RWPE1 (cell line): ENCODE data around the gene TRIM39.
"Not testable (repeated sequence)": the region's sequence is repeated elsewhere in the genome, so short reads cannot be mapped to it uniquely, and the experiment has no call there.

Source experiments
- CTCF ChIA-PET: fragments of 350-600 bp; sonication (Branson Sonifier 250); formaldehyde crosslinking; extraction: SDS; loops from one replicate; lab custom pipeline; 2021; lab: Yijun Ruan, JAX
- POLR2A ChIA-PET: fragments of 400-600 bp; formaldehyde crosslinking; extraction: SDS; loops from one replicate; lab custom pipeline; 2020; ENCODE audit warnings: antibody characterized with exemption; ENCODE audit not compliant: low non-redundant PET; lab: Yijun Ruan, JAX
- DNase-seq: peaks from one replicate; pipeline ENCODE4 v3.0.0; 2012; ENCODE audit warnings: low spot score
- H3K27ac ChIP-seq: fragments of 450-650 bp; 2 replicates; pipeline ENCODE4 v1.5.1; 2017
- CTCF ChIP-seq: fragments of 450-650 bp; conservative IDR thresholded peaks from 2 replicates; pipeline ENCODE4 v1.5.1; 2017; ENCODE audit warnings: low read depth, mild to moderate bottlenecking

TRIM39 gene

GRCh38 chr6:30326526-30327231 lies at the start of gene TRIM39:
Gene TRIM39, plus strand, starts transcription at chr6:30326927. Its CDS starts 2,391 bp downstream, at chr6:30329318.
- ChIA-PET CTCF (interaction anchor here (0.8 kb wide), 1 partner anchor 108 kb away, joined by 3 read pairs; no protein-coding TSS in a partner anchor), POLR2A (interaction anchor here (0.5 to 0.6 kb wide), 2 partner anchors 13 to 287 kb away, joined by 3 to 6 read pairs; no protein-coding TSS in a partner anchor)

GRCh38 chr6:30280988-30281387 lies 45.7 kb upstream of the TRIM39 start:
- H3K27ac ChIP-seq, POLR2A ChIA-PET, DNase-seq, CTCF ChIA-PET: not testable (repeated sequence)

More at GRCh38 chr6:30326526-30327231, at the start of gene TRIM39:
- peak; percentile 91 for DNase-seq
- H3K27ac ChIP-seq = peak within 1 kb of the TSS; percentile 94
- TF ChIP-seq CTCF = no peak

- TF ChIP-seq CTCF = no peak
- ChIA-PET POLR2A (no interaction called here), CTCF (no interaction called here)
- DNase-seq = no peak
- H3K27ac ChIP-seq = no peak overlapping the region
Observed at GRCh38 chr6:30282522-30282921, 44.2 kb upstream of the TRIM39 start.

GRCh38 chr6:30283761-30284160 lies 43.0 kb upstream of the TRIM39 start:
- ChIA-PET CTCF (no interaction called here), POLR2A (no interaction called here)
- no peak overlapping the region for H3K27ac ChIP-seq
- no peak for DNase-seq
- TF ChIP-seq CTCF = no peak

GRCh38 chr6:30287139-30287538 lies 39.6 kb upstream of the TRIM39 start:
- TF ChIP-seq CTCF = no peak
- ChIA-PET CTCF (no interaction called here), POLR2A (no interaction called here)
- DNase-seq = no peak
- H3K27ac ChIP-seq = no peak overlapping the region

- H3K27ac ChIP-seq = no peak overlapping the region
- POLR2A ChIA-PET = no interaction called here
- DNase-seq = no peak
- CTCF ChIA-PET = interaction anchor here (0.6 kb wide), 1 partner anchor 63 kb away, joined by 3 read pairs; no protein-coding TSS in a partner anchor
- TF ChIP-seq CTCF = no peak
Observed at GRCh38 chr6:30295837-30296236, 30.9 kb upstream of the TRIM39 start.

GRCh38 chr6:30304002-30304401 lies 22.7 kb upstream of the TRIM39 start:
- no peak for DNase-seq
- H3K27ac ChIP-seq = no peak overlapping the region
- ChIA-PET CTCF (no interaction called here), POLR2A (no interaction called here)
- no peak for TF ChIP-seq CTCF
